GM12878 (cell line): ENCODE data around the gene RSPH1. TPM values are rescaled to one million over a fixed set of nuclear protein-coding genes. Genes with fewer than 3 reads are reported as not detected.

Source experiments
- ATAC-seq: fragments of 200-7000 bp; cut with Tn5 transposase; 3 replicates; pipeline ENCODE4 v1.9.1; 2020; ENCODE audit warnings: mild to moderate bottlenecking, moderate library complexity
- BruUV-seq: library from RNA; stranded (reverse); fragments of 400-500 nt; replicated peaks from 2 replicates; lab custom pipeline; 2021; lab: Mats Ljungman, UMichigan
- CTCF ChIA-PET: fragments of 300-600 bp; sonication (Branson Sonifier 250); formaldehyde crosslinking; extraction: SDS; loops from one replicate; lab custom pipeline; 2021; ENCODE audit warnings: inconsistent platforms; lab: Yijun Ruan, JAX
- POLR2A ChIA-PET: fragments of 350-600 bp; formaldehyde crosslinking; extraction: SDS; loops from one replicate; lab custom pipeline; 2021; ENCODE audit warnings: inconsistent platforms; lab: Charles Lee
- RAD21 ChIA-PET: fragments of 300-600 bp; sonication (Branson Sonifier 250); formaldehyde crosslinking; loops from one replicate; lab custom pipeline; 2023; ENCODE audit warnings: antibody characterized with exemption; ENCODE audit not compliant: unreplicated experiment; lab: Charles Lee
- SMC1A ChIA-PET: fragments of 300-600 bp; sonication (Branson Sonifier 250); formaldehyde crosslinking; loops from one replicate; lab custom pipeline; 2023; ENCODE audit not compliant: unreplicated experiment, uncharacterized antibody; lab: Charles Lee
- DNase-seq: peaks from one replicate; pipeline ENCODE4 v3.0.0-alpha.2; 2011; ENCODE audit warnings: low read depth, low spot score
- FAIRE-seq: peaks from 3 replicates; lab custom pipeline; 2011; peaks lifted over from hg19 to GRCh38; lab: Jason Lieb, UNC
- H2AFZ ChIP-seq: 2 replicates; pipeline ENCODE4 v1.6.0; 2011; ENCODE audit warnings: low read depth, low read length, control low read depth; ENCODE audit not compliant: control insufficient read depth
- H3K27ac ChIP-seq: 2 replicates; pipeline ENCODE4 v1.5.1; 2011; ENCODE audit warnings: control low read depth; ENCODE audit not compliant: control insufficient read depth, insufficient read depth
- H3K27me3 ChIP-seq, 2 experiments: replicated peaks in 1 of 2; 2 replicates each; pipeline versions ENCODE4 v1.6.0 to v1.6.1; 2011; ENCODE audit warnings: low read length in 1 of 2; ENCODE audit not compliant: control insufficient read depth in 2 of 2, insufficient read depth in 2 of 2
- H3K36me3 ChIP-seq, 2 experiments: 2 replicates each; pipeline ENCODE4 v1.5.1; 2011; ENCODE audit warnings: low read length in 1 of 2; ENCODE audit not compliant: control insufficient read depth in 2 of 2, insufficient read depth in 2 of 2
- H3K4me1 ChIP-seq: 2 replicates; pipeline ENCODE4 v1.6.1; 2011; ENCODE audit warnings: mild to moderate bottlenecking, low read length, moderate library complexity, mixed read lengths; ENCODE audit not compliant: control insufficient read depth, insufficient read depth
- H3K4me2 ChIP-seq: 2 replicates; pipeline ENCODE4 v1.6.0; 2011; ENCODE audit warnings: control low read depth; ENCODE audit not compliant: control insufficient read depth, insufficient read depth
- H3K4me3 ChIP-seq: fragments of 200-600 bp; sonication (generic); 2 replicates; pipeline ENCODE4 v1.5.1; 2016
- H3K79me2 ChIP-seq: 2 replicates; pipeline ENCODE4 v1.6.0; 2011; ENCODE audit warnings: low read length; ENCODE audit not compliant: control insufficient read depth, insufficient read depth
- H3K9ac ChIP-seq: 2 replicates; pipeline ENCODE4 v1.8.0; 2011; ENCODE audit warnings: low read length, control low read depth, mixed read lengths; ENCODE audit not compliant: control insufficient read depth, insufficient read depth
- H3K9me3 ChIP-seq: replicated peaks from 3 replicates; pipeline ENCODE4 v1.5.1; 2011; ENCODE audit warnings: mild to moderate bottlenecking, low read length; ENCODE audit not compliant: control insufficient read depth, insufficient read depth
- H4K20me1 ChIP-seq: 2 replicates; pipeline ENCODE4 v1.6.0; 2011; ENCODE audit not compliant: control insufficient read depth, insufficient read depth
- ASH2L ChIP-seq: fragments of 300-600, 200-600 bp; sonication (generic); IDR thresholded peaks from 2 replicates; pipeline ENCODE4 v1.6.1; 2017; ENCODE audit warnings: low read depth, mild to moderate bottlenecking, borderline replicate concordance
- DPF2 ChIP-seq: fragments of 450-650 bp; IDR thresholded peaks from 2 replicates; pipeline ENCODE4 v1.6.1; 2017; ENCODE audit warnings: mild to moderate bottlenecking
- ETV6 ChIP-seq, 2 experiments: fragments of 450-650 bp in 1 of 2; IDR thresholded peaks in 1 of 2; conservative IDR thresholded peaks in 1 of 2; 2 replicates each; pipeline ENCODE4 v1.6.1; 2014; ENCODE audit warnings: antibody characterized with exemption in 1 of 2, borderline replicate concordance in 1 of 2, low read depth in 1 of 2, mild to moderate bottlenecking in 1 of 2, moderate library complexity in 1 of 2
- FOXM1 ChIP-seq: IDR thresholded peaks from 2 replicates; pipeline ENCODE4 v1.6.1; 2012; ENCODE audit warnings: low read depth, mild to moderate bottlenecking, inconsistent platforms, low read length, moderate library complexity
- HDGF ChIP-seq: fragments of 450-650 bp; IDR thresholded peaks from 2 replicates; pipeline ENCODE4 v1.6.1; 2016; ENCODE audit warnings: antibody characterized with exemption
- NR2F1 ChIP-seq: fragments of 450-650 bp; conservative IDR thresholded peaks from 2 replicates; pipeline ENCODE4 v1.6.1; 2017; ENCODE audit warnings: mild to moderate bottlenecking
- REST ChIP-seq: IDR thresholded peaks from 2 replicates; pipeline ENCODE4 v1.6.1; 2012; ENCODE audit warnings: mild to moderate bottlenecking, low read depth, low read length
- RFX5 ChIP-seq: IDR thresholded peaks from 2 replicates; pipeline ENCODE4 v1.6.1; 2011; ENCODE audit warnings: low read depth, low read length, improper control_type of control experiment
- SMAD1 ChIP-seq: fragments of 450-650 bp; IDR thresholded peaks from 2 replicates; pipeline ENCODE4 v1.6.1; 2018; ENCODE audit warnings: mild to moderate bottlenecking, low read depth; ENCODE audit not compliant: partially characterized antibody
- SP1 ChIP-seq: IDR thresholded peaks from one replicate; pipeline ENCODE4 v1.6.1; 2011; ENCODE audit warnings: low read depth, low read length
- SREBF2 ChIP-seq: IDR thresholded peaks from 2 replicates; pipeline ENCODE4 v1.6.1; 2012; ENCODE audit warnings: mild to moderate bottlenecking, low read length
- ZBTB33 ChIP-seq: fragments of 450-650 bp; IDR thresholded peaks from 2 replicates; pipeline ENCODE4 v1.6.1; 2017; ENCODE audit warnings: mild to moderate bottlenecking
- ZNF207 ChIP-seq: fragments of 450-650 bp; IDR thresholded peaks from 2 replicates; pipeline ENCODE4 v1.6.1; 2014; ENCODE audit warnings: antibody characterized with exemption, mild to moderate bottlenecking, borderline replicate concordance
- ZNF217 ChIP-seq: fragments of 450-650 bp; IDR thresholded peaks from 2 replicates; pipeline ENCODE4 v1.6.1; 2017; ENCODE audit warnings: antibody characterized with exemption, mild to moderate bottlenecking
- ZNF24 ChIP-seq: fragments of 450-650 bp; IDR thresholded peaks from 2 replicates; pipeline ENCODE4 v1.6.1; 2017; ENCODE audit warnings: antibody characterized with exemption, mild to moderate bottlenecking
- in situ Hi-C: fragments of 300-500 bp; cut with MboI; formaldehyde crosslinking; loops from 9 replicates; pipeline ENCODE4 v1.14.3; 2018; ENCODE audit warnings: mixed read lengths
- intact Hi-C: fragments of 100-400 bp; cut with micrococcal nuclease; formaldehyde crosslinking; loops from one replicate; pipeline ENCODE4 v1.14.2; 2022; ENCODE audit not compliant: unreplicated experiment
- polyA plus RNA-seq, 11 experiments: library from polyadenylated mRNA; depleted of rRNA in 4 of 11; unstranded in 6 of 11; stranded (reverse) in 5 of 11; fragments of >200 nt; fragmentation: Nextera tagmentation in 4 of 11; fragmentation: Illumina TruSeq in 1 of 11; extraction: Ambion mirVana in 4 of 11; extraction: Trizol in 1 of 11; gene quantifications; 1 replicate in 1 of 11; 2 replicates in 10 of 11; pipeline versions ENCODE4 v1.2.1 to v1.2.3, GENCODE V29; 2011 to 2016; ENCODE audit warnings: inconsistent platforms in 2 of 11, missing spikeins in 2 of 11, low read depth in 1 of 11
- total RNA-seq, 4 experiments: library from RNA; depleted of rRNA in 3 of 4; stranded (reverse); fragments of >200 nt in 3 of 4; fragmentation: Illumina TruSeq in 1 of 4; extraction: Trizol in 1 of 4; gene quantifications; 2 replicates each; pipeline versions ENCODE4 v1.2.1 to v1.2.3, GENCODE V29; 2013 to 2021
- TF ChIP-seq, protein P1 (sequence below): fragments of 450-650 bp; IDR thresholded peaks from 2 replicates; pipeline ENCODE4 v1.6.1; 2017; ENCODE audit warnings: mild to moderate bottlenecking, moderate library complexity

The RSPH1 gene
- total and polyA plus RNA-seq, 10 of the 15 experiments (the other 5 are each of a cell fraction or from before 2014, with no cell fraction given): 0.11 to 1.4 (median 0.38) TPM

DNA sequence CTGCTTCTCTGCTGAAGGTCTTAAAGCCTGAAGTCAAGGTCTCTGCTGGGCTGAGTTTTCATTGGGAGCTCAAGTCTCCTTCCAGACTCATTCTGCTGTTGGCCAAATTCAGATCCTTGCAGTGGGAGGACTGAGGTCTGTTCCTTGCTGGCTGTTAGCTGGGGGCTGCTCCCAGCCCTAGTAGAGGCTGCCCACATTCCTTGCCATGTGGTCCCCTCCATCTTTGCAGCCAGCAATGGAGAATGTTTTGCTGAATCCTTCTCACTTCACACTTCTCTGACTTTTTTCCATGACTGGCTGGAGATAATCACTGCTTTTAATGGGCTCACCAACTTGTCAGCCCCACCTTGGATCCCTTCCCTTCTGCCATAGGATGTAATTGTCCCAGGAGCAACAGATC is 59.1 kb downstream of the RSPH1 start:
- DNase-seq (no peak), ATAC-seq (no peak), FAIRE-seq (no peak)
- peaks cover 18% of the 10 kb centered on the region for H3K4me1 ChIP-seq
- no peaks in the 10 kb centered on the region for H3K27me3 ChIP-seq
- no peaks in the 10 kb centered on the region for H4K20me1 ChIP-seq
- POLR2A ChIA-PET: interaction anchor here (1.2 to 2.7 kb wide), 4 partner anchors 10 to 51 kb away, joined by 3 to 9 read pairs (median 7); no protein-coding TSS in a partner anchor
- no peak overlapping the region for H3K4me2 ChIP-seq
- no peaks in the 10 kb centered on the region for H3K36me3 ChIP-seq
- BruUV-seq: no TSS peak
- H3K9me3 ChIP-seq: peaks cover 6% of the 10 kb centered on the region
- intact Hi-C loops (no loop called here), in situ Hi-C loops (no loop called here)
- no peak overlapping the region for H3K4me3 ChIP-seq
- no peak overlapping the region for H3K9ac ChIP-seq
- no peak overlapping the region for H3K27ac ChIP-seq
- SMC1A ChIA-PET: interaction anchor here (0.8 to 8.6 kb wide), 5 partner anchors 13 to 160 kb away, joined by 3 to 68 read pairs (median 4); no protein-coding TSS in a partner anchor
- H2AFZ ChIP-seq: no peak overlapping the region
- no peaks in the 10 kb centered on the region for H3K79me2 ChIP-seq
- CTCF ChIA-PET: interaction anchor here (1.7 kb wide), 1 partner anchor 10 kb away, joined by 4 read pairs; no protein-coding TSS in a partner anchor
- RAD21 ChIA-PET: interaction anchor here (0.5 to 1.6 kb wide), 3 partner anchors 13 to 25 kb away, joined by 3 read pairs; no protein-coding TSS in a partner anchor
- TF ChIP-seq SMAD1 (no peak), SP1 (no peak), ZNF217 (no peak), SREBF2 (no peak), ZNF24 (no peak), ETV6 (conservative IDR thresholded peaks at IDR 0.05 in 1 of 2, IDR thresholded peaks at IDR 0.05 in 1 of 2; ENCODE audit: borderline replicate concordance in 1 of 2, low read depth in 1 of 2) (no peak), FOXM1 (no peak), ASH2L (no peak), DPF2 (no peak), RFX5 (no peak), ZBTB33 (no peak), HDGF (no peak), ZNF207 (no peak), NR2F1 (no peak), REST (no peak)
- TF ChIP-seq, protein P1, sequence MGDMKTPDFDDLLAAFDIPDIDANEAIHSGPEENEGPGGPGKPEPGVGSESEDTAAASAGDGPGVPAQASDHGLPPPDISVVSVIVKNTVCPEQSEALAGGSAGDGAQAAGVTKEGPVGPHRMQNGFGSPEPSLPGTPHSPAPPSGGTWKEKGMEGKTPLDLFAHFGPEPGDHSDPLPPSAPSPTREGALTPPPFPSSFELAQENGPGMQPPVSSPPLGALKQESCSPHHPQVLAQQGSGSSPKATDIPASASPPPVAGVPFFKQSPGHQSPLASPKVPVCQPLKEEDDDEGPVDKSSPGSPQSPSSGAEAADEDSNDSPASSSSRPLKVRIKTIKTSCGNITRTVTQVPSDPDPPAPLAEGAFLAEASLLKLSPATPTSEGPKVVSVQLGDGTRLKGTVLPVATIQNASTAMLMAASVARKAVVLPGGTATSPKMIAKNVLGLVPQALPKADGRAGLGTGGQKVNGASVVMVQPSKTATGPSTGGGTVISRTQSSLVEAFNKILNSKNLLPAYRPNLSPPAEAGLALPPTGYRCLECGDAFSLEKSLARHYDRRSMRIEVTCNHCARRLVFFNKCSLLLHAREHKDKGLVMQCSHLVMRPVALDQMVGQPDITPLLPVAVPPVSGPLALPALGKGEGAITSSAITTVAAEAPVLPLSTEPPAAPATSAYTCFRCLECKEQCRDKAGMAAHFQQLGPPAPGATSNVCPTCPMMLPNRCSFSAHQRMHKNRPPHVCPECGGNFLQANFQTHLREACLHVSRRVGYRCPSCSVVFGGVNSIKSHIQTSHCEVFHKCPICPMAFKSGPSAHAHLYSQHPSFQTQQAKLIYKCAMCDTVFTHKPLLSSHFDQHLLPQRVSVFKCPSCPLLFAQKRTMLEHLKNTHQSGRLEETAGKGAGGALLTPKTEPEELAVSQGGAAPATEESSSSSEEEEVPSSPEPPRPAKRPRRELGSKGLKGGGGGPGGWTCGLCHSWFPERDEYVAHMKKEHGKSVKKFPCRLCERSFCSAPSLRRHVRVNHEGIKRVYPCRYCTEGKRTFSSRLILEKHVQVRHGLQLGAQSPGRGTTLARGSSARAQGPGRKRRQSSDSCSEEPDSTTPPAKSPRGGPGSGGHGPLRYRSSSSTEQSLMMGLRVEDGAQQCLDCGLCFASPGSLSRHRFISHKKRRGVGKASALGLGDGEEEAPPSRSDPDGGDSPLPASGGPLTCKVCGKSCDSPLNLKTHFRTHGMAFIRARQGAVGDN: no peak
